ENCODE results near the gene TMPRSS13.
"Not testable (repeated sequence)": the region's sequence is repeated elsewhere in the genome, so short reads cannot be mapped to it uniquely, and the experiment has no call there.

TMPRSS13 gene

GRCh38 chr11:117949062-117949461 lies 19.9 kb upstream of the TMPRSS13 start:
- Histone ChIP-seq H3K9me3 (ENCODE audit: control insufficient read depth, low read length) (no peaks in the 10 kb centered on the region), H3K36me3 (ENCODE audit: control insufficient read depth, insufficient read depth, low read length) (no peaks in the 10 kb centered on the region), H3K4me3 (ENCODE audit: extremely low read depth, insufficient read depth, low read length, poor library complexity, severe bottlenecking) (no peak overlapping the region), H3K4me1 (ENCODE audit: control insufficient read depth, insufficient read depth, low read length, poor library complexity, severe bottlenecking) (peaks cover 3% of the 10 kb centered on the region), H3K27ac (ENCODE audit: low read depth, low read length, severe bottlenecking) (no peak overlapping the region)
- WGBS, 2 experiments (ENCODE audit: insufficient coverage in 2 of 2) = 83 to 84% methylated on average over 4 to 5 of the region's 6 CpGs

GRCh38 chr11:117948466-117948865 lies 19.3 kb upstream of the TMPRSS13 start:
- not testable (repeated sequence) for H3K36me3 ChIP-seq (ENCODE audit: control insufficient read depth, insufficient read depth, low read length); H3K4me3 ChIP-seq (ENCODE audit: extremely low read depth, insufficient read depth, low read length, poor library complexity, severe bottlenecking); H3K9me3 ChIP-seq (ENCODE audit: control insufficient read depth, low read length); H3K4me1 ChIP-seq (ENCODE audit: control insufficient read depth, insufficient read depth, low read length, poor library complexity, severe bottlenecking); H3K27ac ChIP-seq (ENCODE audit: low read depth, low read length, severe bottlenecking)
- 94% methylated on average over 3 of the region's 11 CpGs; no CpG with 5 or more reads in 1 of the 2 experiments for WGBS, 2 experiments (ENCODE audit: insufficient coverage in 2 of 2)

GRCh38 chr11:117947751-117948150 lies 18.5 kb upstream of the TMPRSS13 start:
- 87 to 88% methylated on average over 5 to 7 of the region's 10 CpGs for WGBS, 2 experiments (ENCODE audit: insufficient coverage in 2 of 2)
- H3K36me3 ChIP-seq (ENCODE audit: control insufficient read depth, insufficient read depth, low read length); H3K27ac ChIP-seq (ENCODE audit: low read depth, low read length, severe bottlenecking); H3K4me3 ChIP-seq (ENCODE audit: extremely low read depth, insufficient read depth, low read length, poor library complexity, severe bottlenecking); H3K9me3 ChIP-seq (ENCODE audit: control insufficient read depth, low read length); H3K4me1 ChIP-seq (ENCODE audit: control insufficient read depth, insufficient read depth, low read length, poor library complexity, severe bottlenecking): not testable (repeated sequence)

- WGBS, 2 experiments (ENCODE audit: insufficient coverage in 2 of 2) = 38 to 44% methylated on average over 5 to 6 of the region's 7 CpGs
- H3K4me3 ChIP-seq (ENCODE audit: extremely low read depth, insufficient read depth, low read length, poor library complexity, severe bottlenecking) = no peak overlapping the region
- no peaks in the 10 kb centered on the region for H3K9me3 ChIP-seq (ENCODE audit: control insufficient read depth, low read length)
- no peak overlapping the region for H3K27ac ChIP-seq (ENCODE audit: low read depth, low read length, severe bottlenecking)
- H3K36me3 ChIP-seq (ENCODE audit: control insufficient read depth, insufficient read depth, low read length) = no peaks in the 10 kb centered on the region
- peaks cover 3% of the 10 kb centered on the region for H3K4me1 ChIP-seq (ENCODE audit: control insufficient read depth, insufficient read depth, low read length, poor library complexity, severe bottlenecking)
These were observed 17.8 kb upstream of the TMPRSS13 start for GRCh38 chr11:117946842-117947526.

- Histone ChIP-seq H3K27ac (ENCODE audit: low read depth, low read length, severe bottlenecking) (no peak overlapping the region), H3K4me1 (ENCODE audit: control insufficient read depth, insufficient read depth, low read length, poor library complexity, severe bottlenecking) (peaks cover 3% of the 10 kb centered on the region), H3K4me3 (ENCODE audit: extremely low read depth, insufficient read depth, low read length, poor library complexity, severe bottlenecking) (no peak overlapping the region), H3K36me3 (ENCODE audit: control insufficient read depth, insufficient read depth, low read length) (no peaks in the 10 kb centered on the region), H3K9me3 (ENCODE audit: control insufficient read depth, low read length) (no peaks in the 10 kb centered on the region)
- WGBS, 2 experiments (ENCODE audit: insufficient coverage in 2 of 2) = 72 to 80% methylated on average over 1 to 2 of the region's 5 CpGs
These were observed 17.1 kb upstream of the TMPRSS13 start for GRCh38 chr11:117946156-117946841.

GRCh38 chr11:117945047-117945810 lies 16.0 kb upstream of the TMPRSS13 start:
- Histone ChIP-seq H3K4me3 (ENCODE audit: extremely low read depth, insufficient read depth, low read length, poor library complexity, severe bottlenecking) (no peak overlapping the region), H3K9me3 (ENCODE audit: control insufficient read depth, low read length) (no peaks in the 10 kb centered on the region), H3K27ac (ENCODE audit: low read depth, low read length, severe bottlenecking) (no peak overlapping the region), H3K36me3 (ENCODE audit: control insufficient read depth, insufficient read depth, low read length) (no peaks in the 10 kb centered on the region), H3K4me1 (ENCODE audit: control insufficient read depth, insufficient read depth, low read length, poor library complexity, severe bottlenecking) (peaks cover 3% of the 10 kb centered on the region)
- 79 to 100% methylated on average over 1 to 5 of the region's 7 CpGs for WGBS, 2 experiments (ENCODE audit: insufficient coverage in 2 of 2)

- Histone ChIP-seq H3K4me1 (ENCODE audit: control insufficient read depth, insufficient read depth, low read length, poor library complexity, severe bottlenecking) (peaks cover 3% of the 10 kb centered on the region), H3K4me3 (ENCODE audit: extremely low read depth, insufficient read depth, low read length, poor library complexity, severe bottlenecking) (no peak overlapping the region), H3K36me3 (ENCODE audit: control insufficient read depth, insufficient read depth, low read length) (no peaks in the 10 kb centered on the region), H3K9me3 (ENCODE audit: control insufficient read depth, low read length) (no peaks in the 10 kb centered on the region), H3K27ac (ENCODE audit: low read depth, low read length, severe bottlenecking) (no peak overlapping the region)
- 90 to 91% methylated on average over 4 to 5 of the region's 5 CpGs for WGBS, 2 experiments (ENCODE audit: insufficient coverage in 2 of 2)
These were observed 15.4 kb upstream of the TMPRSS13 start for GRCh38 chr11:117944554-117944953.

GRCh38 chr11:117941976-117942654 lies 12.9 kb upstream of the TMPRSS13 start:
- no peaks in the 10 kb centered on the region for H3K36me3 ChIP-seq (ENCODE audit: control insufficient read depth, insufficient read depth, low read length)
- WGBS, 2 experiments (ENCODE audit: insufficient coverage in 2 of 2) = 94 to 96% methylated on average over 3 to 4 of the region's 6 CpGs
- no peaks in the 10 kb centered on the region for H3K9me3 ChIP-seq (ENCODE audit: control insufficient read depth, low read length)
- H3K4me1 ChIP-seq (ENCODE audit: control insufficient read depth, insufficient read depth, low read length, poor library complexity, severe bottlenecking) = peaks cover 3% of the 10 kb centered on the region
- no peak overlapping the region for H3K4me3 ChIP-seq (ENCODE audit: extremely low read depth, insufficient read depth, low read length, poor library complexity, severe bottlenecking)
- H3K27ac ChIP-seq (ENCODE audit: low read depth, low read length, severe bottlenecking) = no peak overlapping the region

GRCh38 chr11:117941163-117941707 lies 12.0 kb upstream of the TMPRSS13 start:
- Histone ChIP-seq H3K4me3 (ENCODE audit: extremely low read depth, insufficient read depth, low read length, poor library complexity, severe bottlenecking) (no peak overlapping the region), H3K4me1 (ENCODE audit: control insufficient read depth, insufficient read depth, low read length, poor library complexity, severe bottlenecking) (no peaks in the 10 kb centered on the region), H3K27ac (ENCODE audit: low read depth, low read length, severe bottlenecking) (no peak overlapping the region), H3K9me3 (ENCODE audit: control insufficient read depth, low read length) (no peaks in the 10 kb centered on the region), H3K36me3 (ENCODE audit: control insufficient read depth, insufficient read depth, low read length) (no peaks in the 10 kb centered on the region)
- WGBS, 2 experiments (ENCODE audit: insufficient coverage in 2 of 2) = 82% methylated on average over 4 of the region's 4 CpGs; no CpG with 5 or more reads in 1 of the 2 experiments

- 91 to 99% methylated on average over 7 of the region's 8 CpGs for WGBS, 2 experiments (ENCODE audit: insufficient coverage in 2 of 2)
- Histone ChIP-seq H3K27ac (ENCODE audit: low read depth, low read length, severe bottlenecking) (no peak overlapping the region), H3K9me3 (ENCODE audit: control insufficient read depth, low read length) (no peaks in the 10 kb centered on the region), H3K4me1 (ENCODE audit: control insufficient read depth, insufficient read depth, low read length, poor library complexity, severe bottlenecking) (no peaks in the 10 kb centered on the region), H3K4me3 (ENCODE audit: extremely low read depth, insufficient read depth, low read length, poor library complexity, severe bottlenecking) (no peak overlapping the region), H3K36me3 (ENCODE audit: control insufficient read depth, insufficient read depth, low read length) (no peaks in the 10 kb centered on the region)
These were observed 11.5 kb upstream of the TMPRSS13 start for GRCh38 chr11:117940736-117941135.

All from mesodermal cell (in vitro differentiated cells).